OCI-LY7 (cell line): ENCODE measurements around the gene NELFCD.

Experiments
- EZH2phosphoT487 ChIP-seq: fragments of 200-600 bp; sonication (generic); IDR thresholded peaks from 2 replicates; pipeline ENCODE4 v1.6.1; 2018; ENCODE audit warnings: low read depth, borderline replicate concordance, mild to moderate bottlenecking, mixed run types, antibody characterized with exemption, low read length, moderate library complexity, mixed read lengths
- TF ChIP-seq, protein P1 (sequence below): fragments of 200-600 bp; sonication (generic); conservative IDR thresholded peaks from 2 replicates; pipeline ENCODE4 v1.5.1; 2014; ENCODE audit warnings: mild to moderate bottlenecking, antibody characterized with exemption, low read length, moderate library complexity, mixed read lengths

DNA sequence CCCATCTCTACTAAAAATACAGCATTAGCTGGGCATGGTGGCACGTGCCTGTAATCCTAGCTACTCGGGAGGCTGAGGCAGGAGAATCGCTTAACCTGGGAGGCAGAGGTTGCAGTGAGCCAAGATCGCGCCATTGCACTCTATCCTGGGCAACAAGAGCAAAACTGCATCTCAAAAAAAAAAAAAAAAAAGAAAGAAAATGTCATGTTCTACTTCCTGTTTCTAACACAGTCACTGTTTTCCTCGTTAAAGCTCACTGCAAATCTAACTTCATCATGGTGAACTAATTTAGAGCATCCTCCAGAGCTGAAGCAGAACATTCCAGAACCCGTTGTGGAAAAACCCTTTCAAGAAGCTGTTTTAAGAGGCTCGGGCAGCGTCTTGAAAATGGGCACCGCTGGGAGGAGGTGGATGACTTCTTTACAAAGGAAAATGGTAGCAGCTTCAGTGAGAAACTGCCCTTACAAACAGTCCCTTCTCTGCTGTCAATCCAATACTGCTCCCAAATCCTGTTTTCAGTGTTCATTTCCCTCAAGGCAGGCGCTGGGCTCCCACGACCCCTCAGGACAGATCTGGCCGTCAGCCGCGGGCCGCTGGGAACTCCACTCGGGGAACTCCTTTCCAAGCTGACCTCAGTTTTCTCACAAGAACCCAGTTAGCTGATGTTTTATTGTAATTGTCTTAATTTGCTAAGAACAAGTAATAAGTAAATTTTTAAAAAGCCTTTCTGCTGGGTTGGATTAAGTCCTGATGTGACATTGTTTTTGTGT, 13.5 kb downstream of the NELFCD start:
- TF ChIP-seq, protein P1, sequence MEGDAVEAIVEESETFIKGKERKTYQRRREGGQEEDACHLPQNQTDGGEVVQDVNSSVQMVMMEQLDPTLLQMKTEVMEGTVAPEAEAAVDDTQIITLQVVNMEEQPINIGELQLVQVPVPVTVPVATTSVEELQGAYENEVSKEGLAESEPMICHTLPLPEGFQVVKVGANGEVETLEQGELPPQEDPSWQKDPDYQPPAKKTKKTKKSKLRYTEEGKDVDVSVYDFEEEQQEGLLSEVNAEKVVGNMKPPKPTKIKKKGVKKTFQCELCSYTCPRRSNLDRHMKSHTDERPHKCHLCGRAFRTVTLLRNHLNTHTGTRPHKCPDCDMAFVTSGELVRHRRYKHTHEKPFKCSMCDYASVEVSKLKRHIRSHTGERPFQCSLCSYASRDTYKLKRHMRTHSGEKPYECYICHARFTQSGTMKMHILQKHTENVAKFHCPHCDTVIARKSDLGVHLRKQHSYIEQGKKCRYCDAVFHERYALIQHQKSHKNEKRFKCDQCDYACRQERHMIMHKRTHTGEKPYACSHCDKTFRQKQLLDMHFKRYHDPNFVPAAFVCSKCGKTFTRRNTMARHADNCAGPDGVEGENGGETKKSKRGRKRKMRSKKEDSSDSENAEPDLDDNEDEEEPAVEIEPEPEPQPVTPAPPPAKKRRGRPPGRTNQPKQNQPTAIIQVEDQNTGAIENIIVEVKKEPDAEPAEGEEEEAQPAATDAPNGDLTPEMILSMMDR: no peak
- TF ChIP-seq EZH2phosphoT487: no peak
